ENCODE data around the gene DMBX1.

DNA sequence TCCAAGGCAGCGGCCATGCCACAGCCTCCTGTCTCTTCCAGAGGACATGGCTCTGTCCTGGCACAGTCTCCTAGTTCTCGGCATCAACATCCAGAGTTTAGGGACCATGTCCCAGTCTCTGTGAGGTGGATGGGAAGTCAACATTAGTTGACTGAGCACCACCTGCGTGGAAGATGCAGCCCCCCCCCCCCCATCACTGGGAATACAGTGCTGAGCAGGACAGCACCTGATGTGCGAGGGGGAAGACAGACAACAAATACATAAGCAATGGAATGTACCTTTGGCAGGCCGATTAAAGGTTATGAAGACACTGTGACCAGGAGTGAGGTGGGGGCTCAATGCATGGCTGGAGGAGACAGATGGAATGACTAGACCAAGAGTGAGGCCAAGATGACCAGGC is 35.2 kb downstream of the DMBX1 start:
- TF ChIP-seq, protein P1, sequence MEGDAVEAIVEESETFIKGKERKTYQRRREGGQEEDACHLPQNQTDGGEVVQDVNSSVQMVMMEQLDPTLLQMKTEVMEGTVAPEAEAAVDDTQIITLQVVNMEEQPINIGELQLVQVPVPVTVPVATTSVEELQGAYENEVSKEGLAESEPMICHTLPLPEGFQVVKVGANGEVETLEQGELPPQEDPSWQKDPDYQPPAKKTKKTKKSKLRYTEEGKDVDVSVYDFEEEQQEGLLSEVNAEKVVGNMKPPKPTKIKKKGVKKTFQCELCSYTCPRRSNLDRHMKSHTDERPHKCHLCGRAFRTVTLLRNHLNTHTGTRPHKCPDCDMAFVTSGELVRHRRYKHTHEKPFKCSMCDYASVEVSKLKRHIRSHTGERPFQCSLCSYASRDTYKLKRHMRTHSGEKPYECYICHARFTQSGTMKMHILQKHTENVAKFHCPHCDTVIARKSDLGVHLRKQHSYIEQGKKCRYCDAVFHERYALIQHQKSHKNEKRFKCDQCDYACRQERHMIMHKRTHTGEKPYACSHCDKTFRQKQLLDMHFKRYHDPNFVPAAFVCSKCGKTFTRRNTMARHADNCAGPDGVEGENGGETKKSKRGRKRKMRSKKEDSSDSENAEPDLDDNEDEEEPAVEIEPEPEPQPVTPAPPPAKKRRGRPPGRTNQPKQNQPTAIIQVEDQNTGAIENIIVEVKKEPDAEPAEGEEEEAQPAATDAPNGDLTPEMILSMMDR (IDR thresholded peaks at IDR 0.05): no peak
- no peak for TF ChIP-seq POLR2A (IDR thresholded peaks at IDR 0.05)
